NCI-H526 treated with DMSO at 0.1 percent for 48 hours (cell line): ENCODE data around the gene KISS1.
"Not testable (repeated sequence)": the region's sequence is repeated elsewhere in the genome, so short reads cannot be mapped to it uniquely, and the experiment has no call there.

Experiments used
- DNase-seq: peaks from one replicate; lab custom pipeline; 2025; lab: John Stamatoyannopoulos, UW

Gene KISS1

DNA sequence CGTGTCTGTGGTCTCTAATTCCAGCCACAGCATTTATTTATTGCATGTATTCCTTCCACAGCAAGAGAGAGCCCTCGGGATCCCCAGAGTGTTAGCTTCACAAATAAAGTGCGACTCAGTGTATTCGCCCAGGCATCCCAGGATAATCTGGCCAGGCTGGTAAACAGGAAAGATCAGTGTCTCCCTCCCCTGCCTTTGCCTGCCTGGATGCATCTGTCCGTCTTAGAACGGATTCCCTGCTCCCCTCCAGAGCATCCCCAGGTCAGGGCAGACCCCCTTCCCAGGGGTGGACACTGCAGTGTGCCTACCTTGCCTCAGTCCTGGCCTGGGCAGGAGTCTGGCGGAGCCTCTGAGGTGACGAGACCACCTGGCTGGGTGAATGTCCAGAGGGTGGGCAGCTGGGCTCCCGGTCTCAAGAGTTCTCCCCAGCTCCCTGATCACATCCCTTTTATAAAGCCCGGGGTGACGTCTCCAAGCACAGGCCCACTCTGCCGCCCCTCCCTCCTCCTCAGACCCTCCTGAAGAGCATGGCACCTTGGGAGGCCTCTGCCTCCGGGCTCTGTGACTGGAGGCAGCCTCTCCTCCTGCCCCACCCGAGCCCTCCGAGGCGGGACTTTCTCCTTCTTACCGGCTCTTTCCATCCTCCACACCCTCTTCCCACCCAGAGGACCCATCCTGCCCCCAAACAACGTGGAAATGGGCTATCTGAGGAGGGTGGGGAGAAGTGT, at the start of gene KISS1:
Gene KISS1 (minus strand): TSS at position 424 of the 728 bp plus-strand sequence. CDS start 3,615 bp downstream, outside the sequence.
- no peak for DNase-seq

DNA sequence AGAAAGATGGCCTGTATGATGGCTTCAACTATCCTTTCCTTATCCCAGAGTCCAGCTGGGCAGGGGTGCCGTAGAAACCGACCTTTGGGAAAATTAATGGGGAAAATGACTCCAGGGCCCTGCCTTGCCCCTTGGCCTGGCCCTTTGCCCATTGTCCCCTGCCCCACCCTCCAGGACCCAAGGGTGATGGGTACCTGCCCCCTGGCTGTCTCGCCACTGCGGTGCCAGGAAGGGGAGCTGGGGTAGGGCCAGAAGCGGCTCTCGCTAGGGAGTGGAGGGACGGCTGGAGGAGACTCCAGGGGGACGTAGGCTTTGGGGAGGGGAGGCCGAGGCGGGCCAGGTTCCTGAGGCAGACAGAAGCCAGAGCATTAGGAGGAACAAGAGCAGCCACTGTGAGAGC, 46.6 kb upstream of the KISS1 start:
- DNase-seq: no peak

GRCh38 chr1:204241914-204242313, 45.6 kb upstream of the KISS1 start:
- no peak for DNase-seq

GRCh38 chr1:204241050-204241449, 44.8 kb upstream of the KISS1 start:
- no peak for DNase-seq

DNA sequence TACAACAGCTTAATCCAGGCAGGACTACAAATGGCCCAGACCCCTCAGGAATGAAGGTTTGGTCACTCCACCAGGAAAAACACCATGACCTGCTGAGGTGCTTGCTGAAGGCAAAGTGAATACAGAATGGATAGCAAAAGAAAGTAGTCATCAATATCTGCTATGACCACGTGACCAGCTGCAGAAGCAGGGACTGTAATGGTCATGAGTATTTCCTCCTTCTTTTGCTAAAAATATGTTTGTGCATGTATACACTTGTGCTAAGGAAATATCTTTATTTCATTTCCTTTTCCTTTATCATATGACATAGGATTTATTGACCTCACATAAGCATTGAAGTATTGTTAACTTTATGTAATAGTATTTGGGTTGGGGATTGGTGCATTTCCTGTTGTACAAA, 43.9 kb upstream of the KISS1 start:
- DNase-seq: no peak

GRCh38 chr1:204239401-204239800, 43.1 kb upstream of the KISS1 start:
- not testable (repeated sequence) for DNase-seq

GRCh38 chr1:204238520-204238919, 42.2 kb upstream of the KISS1 start:
- not testable (repeated sequence) for DNase-seq

DNA sequence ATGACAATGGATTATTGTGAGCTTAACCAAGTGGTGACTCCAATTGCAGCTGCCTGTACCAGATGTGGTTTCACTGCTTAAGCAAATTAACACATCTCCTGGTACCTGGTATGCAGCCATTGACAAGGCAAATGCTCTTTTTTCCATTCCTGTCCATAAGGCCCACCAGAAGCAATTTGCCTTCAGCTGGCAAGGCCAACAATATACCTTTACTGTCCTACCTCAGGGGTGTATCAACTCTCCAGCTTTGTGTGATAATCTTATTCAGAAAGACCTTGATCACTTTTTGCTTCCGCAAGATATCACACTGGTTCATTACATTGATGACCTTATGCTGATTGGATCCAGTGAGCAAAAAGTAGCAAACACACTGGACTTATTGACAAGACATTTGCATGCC, 41.2 kb upstream of the KISS1 start:
- not testable (repeated sequence) for DNase-seq

GRCh38 chr1:204232526-204232925, 36.2 kb upstream of the KISS1 start:
- no peak for DNase-seq

- no peak for DNase-seq
These were observed 33.9 kb upstream of the KISS1 start for GRCh38 chr1:204230211-204230610.

DNA sequence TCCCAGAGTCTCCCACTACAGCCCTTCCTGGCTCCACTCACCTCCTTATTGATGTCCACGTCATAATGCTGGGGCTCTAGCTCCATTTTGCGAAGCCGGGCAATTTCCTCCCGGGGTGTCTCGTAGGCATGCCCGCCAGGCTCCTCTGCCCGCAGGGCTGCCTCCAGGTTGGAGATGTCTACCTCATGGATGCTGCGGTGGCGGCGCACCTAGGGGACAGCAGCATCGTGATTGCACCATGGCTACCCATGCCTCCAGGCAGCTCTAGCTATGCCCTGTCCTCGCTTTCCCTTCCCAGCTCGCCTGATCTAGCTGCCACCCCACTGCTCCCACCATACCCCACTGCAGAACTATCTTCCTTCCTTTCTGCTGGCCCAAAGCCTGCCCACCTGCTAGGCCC, 32.6 kb upstream of the KISS1 start:
- no peak for DNase-seq

DNA sequence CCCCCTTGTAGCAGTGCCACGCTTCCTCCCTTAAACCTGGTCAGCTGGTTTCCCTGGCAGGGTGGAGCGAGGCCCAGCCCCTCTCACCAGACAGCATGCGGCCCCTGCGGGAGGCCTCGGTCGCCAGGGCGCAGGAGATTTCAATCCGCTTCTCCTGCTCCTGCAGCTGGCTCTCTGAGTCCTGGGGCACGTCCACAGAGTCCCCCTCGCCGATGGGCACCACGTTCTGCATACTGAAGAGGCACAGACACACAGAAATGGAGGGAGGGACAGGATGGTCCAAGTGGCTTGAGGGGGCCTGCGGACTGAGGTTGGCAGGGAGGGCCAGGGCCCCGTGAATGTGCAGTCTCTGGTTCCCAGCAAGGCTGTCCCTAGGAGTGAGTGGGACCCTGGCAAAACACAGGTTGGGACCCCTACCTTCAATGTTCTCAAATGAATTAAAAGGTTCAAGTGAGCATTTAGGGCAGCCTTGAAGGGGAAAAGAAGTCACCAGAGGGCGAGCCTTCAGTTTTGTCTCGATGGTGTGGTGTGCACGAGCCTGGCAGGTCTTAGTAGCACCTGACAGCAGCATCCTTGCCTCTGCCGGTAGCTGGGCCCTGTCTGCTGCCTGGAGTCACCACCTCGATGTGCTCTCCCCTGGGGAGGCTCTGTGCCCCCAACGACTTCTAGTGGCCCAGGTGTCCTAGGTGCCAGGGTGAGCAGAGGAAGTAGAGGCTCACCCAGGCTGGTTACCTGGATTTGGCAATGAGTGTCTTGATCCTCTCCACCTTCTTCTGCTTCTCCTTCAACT, 31.9 kb upstream of the KISS1 start:
- DNase-seq: no peak

DNA sequence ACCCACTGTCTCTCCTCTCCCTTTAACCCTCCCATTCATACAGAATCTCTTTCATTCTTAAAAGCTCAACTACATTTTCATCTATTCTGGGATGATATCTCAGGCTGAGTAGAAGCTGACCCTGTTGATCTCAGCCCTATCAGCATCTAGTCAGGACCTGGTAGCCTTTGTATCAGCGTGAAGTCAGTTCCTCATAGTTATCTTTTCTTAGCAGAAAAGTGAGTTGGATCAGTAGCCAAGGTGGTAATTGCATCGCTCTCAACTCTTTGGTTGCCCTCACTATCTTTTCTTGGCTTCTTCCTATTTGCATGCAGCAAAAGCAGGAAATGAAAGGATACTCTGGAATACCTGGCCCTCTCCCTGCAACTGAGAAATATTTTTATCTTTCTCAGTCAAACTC, 31.1 kb upstream of the KISS1 start:
- no peak for DNase-seq

GRCh38 chr1:204225841-204226735, 29.8 kb upstream of the KISS1 start:
- no peak for DNase-seq

GRCh38 chr1:204224655-204225054, 28.4 kb upstream of the KISS1 start:
- DNase-seq: no peak

- DNase-seq: no peak
These were observed 27.0 kb upstream of the KISS1 start for GRCh38 chr1:204223129-204223860.

DNA sequence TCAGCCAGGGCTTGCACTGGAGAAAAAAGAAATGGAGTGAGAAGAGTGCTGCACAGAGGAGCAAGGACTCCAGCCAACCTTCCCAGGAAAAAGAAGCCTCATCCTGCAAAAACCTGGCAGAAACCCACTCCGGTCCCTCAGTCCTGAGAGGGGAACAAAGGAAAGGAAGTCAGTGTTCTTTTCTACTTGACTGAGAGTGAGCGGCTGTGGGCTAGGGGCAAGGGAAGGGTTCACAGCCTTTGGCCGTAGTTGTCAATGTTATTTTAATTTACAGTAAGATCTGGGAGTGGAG, 26.4 kb upstream of the KISS1 start:
- DNase-seq: no peak

DNA sequence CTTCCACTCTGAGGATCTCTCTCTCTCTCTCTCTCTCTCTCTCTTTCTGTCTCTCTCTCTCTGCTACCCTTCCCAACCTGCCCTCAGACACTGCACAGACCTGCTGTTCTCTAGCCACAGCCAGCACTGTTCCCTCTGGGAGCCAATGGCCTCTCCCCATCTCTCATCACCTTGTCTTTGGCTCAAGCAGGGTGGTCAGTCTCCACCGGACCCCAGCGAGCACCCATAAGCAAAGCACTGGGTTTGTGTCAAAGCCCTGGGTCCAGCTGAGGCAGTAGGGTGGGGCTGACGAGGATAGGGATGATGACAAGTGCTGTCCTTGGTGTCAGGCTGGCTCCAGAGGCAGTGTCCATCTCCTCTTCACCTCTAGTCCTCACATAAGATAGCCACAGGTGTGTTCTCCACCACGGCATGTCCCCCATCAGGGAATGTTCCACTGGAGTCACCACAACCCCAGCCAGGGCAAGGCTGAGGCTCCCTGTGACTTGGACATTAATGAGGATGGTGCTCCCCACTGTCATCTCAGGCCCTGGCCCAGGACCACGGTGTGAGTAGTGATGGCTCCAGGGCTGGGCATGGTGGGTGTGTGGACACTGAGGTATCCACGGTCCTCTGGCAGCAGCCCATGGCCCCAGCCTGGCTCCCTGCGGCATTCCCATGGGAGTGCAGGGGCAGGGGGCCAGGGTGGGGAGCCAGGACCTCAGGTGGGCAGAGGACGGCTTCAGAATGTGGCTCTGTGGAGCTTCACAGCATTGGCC, 25.9 kb upstream of the KISS1 start:
- DNase-seq: no peak

DNA sequence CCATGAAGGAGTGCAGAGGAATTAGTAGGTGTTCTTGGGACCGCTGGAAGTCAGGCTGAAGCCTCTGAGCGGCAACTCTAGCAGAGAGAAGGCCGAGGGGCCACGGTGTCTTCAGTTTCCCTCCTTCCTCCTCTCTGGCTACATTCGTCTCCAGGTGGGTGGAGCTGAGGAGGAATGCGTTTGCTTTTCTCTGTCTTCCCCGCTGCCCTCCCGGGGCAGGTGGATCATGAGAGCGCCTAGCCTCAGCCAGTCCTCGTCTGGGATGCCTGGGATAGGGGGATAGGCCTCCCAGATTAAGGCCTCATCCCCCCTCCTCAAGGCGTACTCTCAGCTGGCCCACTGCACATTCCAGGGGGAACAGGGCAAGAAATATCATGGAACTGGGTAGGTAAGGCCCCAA, 25.0 kb upstream of the KISS1 start:
- no peak for DNase-seq

- no peak for DNase-seq
These were observed 23.8 kb upstream of the KISS1 start for GRCh38 chr1:204219971-204220616.

DNA sequence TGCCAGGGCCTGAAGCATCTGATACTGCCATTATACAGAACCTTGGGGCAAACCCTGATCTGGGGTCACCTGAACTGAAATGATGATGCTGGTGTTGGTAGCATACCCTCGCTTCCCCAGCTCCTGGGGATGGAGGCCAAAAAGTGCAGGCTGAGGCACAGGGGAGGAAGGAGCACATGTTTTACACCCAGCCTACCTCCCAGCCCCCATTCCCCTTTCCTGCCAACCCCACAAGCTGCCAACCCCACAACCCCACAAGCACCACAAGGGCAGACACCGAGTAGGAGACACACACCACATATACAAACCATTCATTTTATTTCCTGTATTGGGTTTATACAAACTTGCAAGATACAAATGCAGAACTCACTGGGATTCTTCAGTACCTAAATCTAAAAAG, 22.3 kb upstream of the KISS1 start:
- no peak for DNase-seq
